ENCODE measurements around the gene AFF1. TPM values are rescaled to one million over a fixed set of nuclear protein-coding genes. Genes with fewer than 3 reads are reported as not detected.

Gene AFF1
- total and polyA plus RNA-seq, 2 of the 4 experiments (the other 2 are of a cell fraction): 7.0 to 9.6 TPM

- Histone ChIP-seq H3K18ac (ENCODE audit: low read depth, low read length) (no peak overlapping the region), H2AK5ac (ENCODE audit: low read depth, low read length) (no peak overlapping the region), H3K14ac (replicated peaks; ENCODE audit: low read depth, low read length) (0 out of 2 replicates have a peak overlapping the region, but pooled peaks have one; percentile 34), H4K8ac (ENCODE audit: low read depth in 2 of 2, low read length in 2 of 2) (no peak overlapping the region), H3K9me3 (ENCODE audit: control insufficient read depth, insufficient read depth, low read length) (no peaks in the 10 kb centered on the region), H3K23ac (ENCODE audit: low read depth, low read length) (no peak overlapping the region), H3K9me1 (ENCODE audit: insufficient read depth, low read length) (peaks cover 2% of the 10 kb centered on the region), H3K4me3 (ENCODE audit: insufficient read depth, low read depth, low read length) (no peak overlapping the region), H2BK15ac (ENCODE audit: low read depth, low read length) (no peak overlapping the region), H2AK9ac (replicated peaks; ENCODE audit: low read depth, low read length, poor library complexity) (no peak overlapping the region), H3K79me1 (ENCODE audit: low read depth in 1 of 2, low read length in 2 of 2) (peaks cover 6 to 28% of the 10 kb centered on the region in 2 experiments; a peak in 3 of 4 replicates), H3K36me3 (ENCODE audit: control insufficient read depth, insufficient read depth, low read length) (peaks cover 5% of the 10 kb centered on the region), H2BK20ac (ENCODE audit: low read depth, low read length) (no peak overlapping the region), H4K5ac (ENCODE audit: low read depth, low read length) (no peak overlapping the region), H3K27me3 (ENCODE audit: control insufficient read depth, insufficient read depth, low read length) (no peaks in the 10 kb centered on the region), H2BK120ac (ENCODE audit: low read depth, low read length) (0 out of 2 replicates have a peak overlapping the region, but pooled peaks have one; percentile 8), H3K9ac (ENCODE audit: low read depth, low read length) (no peak overlapping the region), H2BK5ac (ENCODE audit: low read depth, low read length, poor library complexity, severe bottlenecking) (peak overlapping the region; percentile 67), H2AFZ (replicated peaks; ENCODE audit: low read length, poor library complexity) (no peak overlapping the region), H4K91ac (ENCODE audit: insufficient read depth, low read depth, low read length) (no peak overlapping the region; the same call in 1 of the 2 replicates), H4K20me1 (ENCODE audit: insufficient read depth, low read length) (peaks cover under 1% of the 10 kb centered on the region; the same call in 1 of the 2 replicates), H3K4ac (ENCODE audit: low read depth, low read length) (no peak overlapping the region), H3K4me1 (ENCODE audit: control insufficient read depth, insufficient read depth, low read length) (peaks cover 7% of the 10 kb centered on the region), H3K4me2 (ENCODE audit: low read depth, low read length) (no peak overlapping the region), H3K56ac (ENCODE audit: extremely low read depth, insufficient read depth, low read length) (no peak overlapping the region), H3K27ac (ENCODE audit: insufficient read depth, low read length) (no peak overlapping the region)
- no TSS peak for BruUV-seq (replicated peaks)
- dilution Hi-C loops (cut with HindIII; ENCODE audit: low sequenced_read_pairs, unreplicated experiment): no loop called here
- WGBS, 2 experiments (ENCODE audit: extremely low coverage in 2 of 2, insufficient read length in 1 of 2): 100% methylated on average over 2 of the region's 3 CpGs; no CpG with 5 or more reads in 1 of the 2 experiments
- ChIA-PET POLR2A (ENCODE audit: unreplicated experiment) (no interaction called here), CTCF (no interaction called here)
- in situ Hi-C loops (cut with MboI; ENCODE audit: low sequenced_read_pairs): loop anchor here (25.0 kb wide), 1 partner anchor 622 kb away; no protein-coding TSS in a partner anchor
- intact Hi-C loops (cut with micrococcal nuclease): no loop called here
- no peak for DNase-seq
- no peak for TF ChIP-seq RFX5 (IDR thresholded peaks at IDR 0.05; ENCODE audit: low read depth, low read length)
- ATAC-seq (ENCODE audit: low read depth): no peak
These were observed 174.3 kb downstream of the AFF1 start for GRCh38 chr4:87109121-87109520.

All from IMR-90 (cell line).